ENCODE results near the gene CTNNA3.

Gene CTNNA3

GRCh38 chr10:66656499-66656898 lies 1039.5 kb downstream of the CTNNA3 start:
- no peak for DNase-seq (ENCODE audit: low spot score)
- no peak for TF ChIP-seq CTCF (IDR thresholded peaks at IDR 0.05; ENCODE audit: borderline replicate concordance, control extremely low read depth, extremely low read depth, insufficient read depth, missing control alignments)
- in situ Hi-C loops (cut with MboI; ENCODE audit: low sequenced_read_pairs, unreplicated experiment), result no loop called here

GRCh38 chr10:66654861-66655260 lies 1041.1 kb downstream of the CTNNA3 start:
- no peak for TF ChIP-seq CTCF (IDR thresholded peaks at IDR 0.05; ENCODE audit: borderline replicate concordance, control extremely low read depth, extremely low read depth, insufficient read depth, missing control alignments)
- in situ Hi-C loops (cut with MboI; ENCODE audit: low sequenced_read_pairs, unreplicated experiment), result no loop called here
- DNase-seq (ENCODE audit: low spot score), result no peak

GRCh38 chr10:66651308-66652082 lies 1044.5 kb downstream of the CTNNA3 start:
- in situ Hi-C loops (cut with MboI; ENCODE audit: low sequenced_read_pairs, unreplicated experiment), result no loop called here
- no peak for TF ChIP-seq CTCF (IDR thresholded peaks at IDR 0.05; ENCODE audit: borderline replicate concordance, control extremely low read depth, extremely low read depth, insufficient read depth, missing control alignments)
- DNase-seq (ENCODE audit: low spot score), result no peak

GRCh38 chr10:66649626-66650025 lies 1046.4 kb downstream of the CTNNA3 start:
- TF ChIP-seq CTCF (IDR thresholded peaks at IDR 0.05; ENCODE audit: borderline replicate concordance, control extremely low read depth, extremely low read depth, insufficient read depth, missing control alignments), result no peak
- in situ Hi-C loops (cut with MboI; ENCODE audit: low sequenced_read_pairs, unreplicated experiment), result no loop called here
- no peak for DNase-seq (ENCODE audit: low spot score)

GRCh38 chr10:66642217-66642616 lies 1053.8 kb downstream of the CTNNA3 start:
- TF ChIP-seq CTCF (IDR thresholded peaks at IDR 0.05; ENCODE audit: borderline replicate concordance, control extremely low read depth, extremely low read depth, insufficient read depth, missing control alignments), result no peak
- in situ Hi-C loops (cut with MboI; ENCODE audit: low sequenced_read_pairs, unreplicated experiment), result no loop called here
- DNase-seq (ENCODE audit: low spot score), result no peak

GRCh38 chr10:66639371-66639770 lies 1056.6 kb downstream of the CTNNA3 start:
- in situ Hi-C loops (cut with MboI; ENCODE audit: low sequenced_read_pairs, unreplicated experiment), result no loop called here
- TF ChIP-seq CTCF (IDR thresholded peaks at IDR 0.05; ENCODE audit: borderline replicate concordance, control extremely low read depth, extremely low read depth, insufficient read depth, missing control alignments), result no peak
- DNase-seq (ENCODE audit: low spot score), result no peak

Measured in GM13976 (cell line).